NCI-H128 (cell line): Measurements from ENCODE around the gene AFG1L.
"Not testable (repeated sequence)": the region's sequence is repeated elsewhere in the genome, so short reads cannot be mapped to it uniquely, and the experiment has no call there.

Source experiments
- DNase-seq: peaks from one replicate; lab custom pipeline; 2025; ENCODE audit not compliant: unreplicated experiment; lab: John Stamatoyannopoulos, UW

The AFG1L gene

DNA sequence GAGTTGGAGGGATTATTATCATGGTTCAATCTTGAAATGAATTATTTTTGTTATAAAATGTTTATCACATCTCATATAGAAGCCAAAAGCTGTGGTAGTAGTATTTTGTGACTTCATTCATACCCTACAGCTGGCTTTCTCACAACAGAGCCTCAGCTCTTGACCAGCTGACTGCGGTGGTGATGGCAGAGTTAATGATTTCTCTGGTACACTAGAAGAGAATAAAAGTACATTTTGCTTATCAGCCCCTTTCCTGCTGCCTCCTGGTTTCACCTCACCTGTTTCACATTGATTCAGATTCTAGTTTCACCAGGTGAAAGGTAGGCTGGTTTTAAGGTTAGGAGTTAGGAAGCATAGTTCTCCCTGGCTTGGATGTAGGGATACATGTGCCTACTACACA lies 55.7 kb downstream of the AFG1L start:
- no peak for DNase-seq

DNA sequence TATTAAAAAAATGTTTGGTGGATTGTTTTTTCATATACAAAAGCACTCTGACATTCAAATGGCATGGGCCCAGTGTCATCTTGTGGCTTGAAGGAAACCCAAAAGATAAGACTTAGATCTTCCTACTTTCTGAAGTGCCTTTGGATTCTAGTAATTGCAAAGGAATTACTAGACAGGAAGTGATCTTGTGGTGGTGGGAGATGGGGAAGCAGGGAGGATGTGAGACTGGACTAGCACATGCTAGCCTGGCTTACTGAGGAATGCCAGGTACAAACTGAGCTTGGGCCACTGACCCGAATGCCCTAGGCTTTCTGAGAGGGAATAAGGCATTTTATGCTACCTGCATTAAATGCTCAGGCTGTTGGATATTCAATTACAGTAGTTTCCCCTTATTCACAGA lies 59.0 kb downstream of the AFG1L start:
- DNase-seq: no peak

DNA sequence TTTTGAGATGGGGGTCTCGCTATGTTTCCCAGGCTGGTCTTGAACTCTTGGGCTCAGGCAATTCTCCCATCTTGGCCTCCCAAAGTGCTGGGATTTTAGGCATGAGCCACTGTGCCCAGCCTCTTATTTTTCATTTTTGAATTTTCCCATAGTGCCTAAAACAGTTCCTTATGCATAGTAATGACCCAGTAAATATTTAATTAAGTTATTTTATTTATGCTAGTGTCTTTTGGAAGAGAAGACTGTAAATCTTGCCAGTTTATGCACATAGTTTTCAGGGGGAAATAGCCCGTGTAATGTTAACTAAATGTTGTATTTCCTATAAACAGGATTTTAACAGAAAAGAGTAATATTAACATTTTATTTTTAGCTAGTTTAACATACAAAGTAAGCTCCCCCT lies 60.3 kb downstream of the AFG1L start:
- no peak for DNase-seq

DNA sequence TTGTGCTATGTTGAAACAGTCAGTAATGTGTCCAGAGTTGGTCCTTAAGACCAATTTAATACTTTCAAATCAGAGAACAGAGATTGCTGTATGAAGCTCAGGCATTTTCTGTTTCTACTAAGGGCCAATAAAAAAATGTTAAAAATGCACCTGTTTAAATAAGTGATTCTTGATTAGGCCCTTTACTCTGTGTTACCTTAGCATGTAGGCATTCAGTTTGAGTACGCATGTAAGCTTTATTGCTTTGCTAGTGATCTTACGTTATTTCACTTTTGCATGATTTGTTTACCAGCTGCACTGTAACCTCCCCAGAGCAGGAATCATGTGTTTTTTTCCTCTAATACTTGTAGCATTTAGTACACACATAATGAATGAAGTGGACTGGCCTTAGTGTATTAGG lies 61.0 kb downstream of the AFG1L start:
- DNase-seq: no peak

DNA sequence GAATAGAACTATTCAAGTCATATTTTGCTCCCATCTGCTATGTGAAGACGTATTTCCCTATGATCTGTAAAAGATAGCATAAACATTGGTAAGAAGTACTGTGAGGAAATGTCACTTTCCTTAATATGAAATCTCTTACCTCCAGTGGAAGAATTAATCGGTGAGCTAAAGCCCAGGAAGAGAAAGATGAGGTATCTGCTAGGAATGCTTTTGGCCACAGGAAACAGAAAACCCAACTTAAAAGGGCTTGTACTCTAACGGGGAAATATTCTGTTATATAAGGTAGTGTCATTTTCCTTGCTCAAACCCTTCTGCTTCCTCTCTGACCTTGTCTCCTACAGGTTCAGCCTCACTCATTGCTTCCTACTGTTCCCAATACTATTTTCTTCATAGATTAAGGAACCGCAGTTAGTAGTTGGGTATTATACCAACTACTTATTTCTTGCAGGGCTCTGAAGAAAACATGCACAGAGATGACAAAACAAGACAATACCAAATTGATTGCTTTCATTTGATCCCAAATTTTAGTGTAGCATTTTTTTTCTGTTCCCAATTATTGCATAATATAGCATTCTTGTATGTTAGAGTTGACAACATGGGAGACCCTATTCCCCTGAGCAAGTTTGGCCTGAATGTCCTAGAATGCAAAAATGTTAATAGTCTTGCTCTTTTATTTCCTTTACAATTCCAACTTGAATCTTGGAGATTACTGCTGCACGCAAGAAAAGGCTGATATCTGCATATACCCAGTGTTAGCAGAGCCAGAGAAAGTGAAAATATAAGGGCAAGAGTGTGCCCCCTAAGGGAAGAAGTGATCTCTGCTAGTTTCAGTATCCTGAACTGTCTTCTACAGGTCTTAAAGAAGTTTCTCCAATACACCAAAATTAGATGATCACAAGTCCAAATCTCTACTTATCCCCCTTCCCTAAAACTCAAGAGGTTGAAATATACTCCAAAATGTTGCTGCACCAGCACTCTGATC lies 65.3 kb downstream of the AFG1L start:
- DNase-seq: no peak

DNA sequence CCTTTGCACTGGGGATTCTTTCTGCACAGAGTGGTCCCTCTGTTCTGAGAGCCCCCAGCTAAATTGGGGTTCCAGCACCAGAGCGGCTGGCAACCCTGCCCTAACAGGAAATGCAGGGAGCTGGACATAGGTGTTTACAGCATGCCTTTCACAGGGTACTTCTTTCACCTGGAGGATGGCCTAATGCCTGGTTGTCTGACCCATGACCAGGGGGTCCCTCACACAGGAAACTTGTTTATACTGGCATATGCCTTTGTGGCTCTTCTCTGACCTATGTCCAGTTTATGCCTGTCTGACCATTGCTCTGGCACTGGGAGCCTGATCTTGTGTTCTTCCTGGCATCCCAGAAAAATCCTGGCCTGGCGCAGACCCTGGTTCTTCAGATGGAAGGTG lies 66.1 kb downstream of the AFG1L start:
- DNase-seq: no peak

DNA sequence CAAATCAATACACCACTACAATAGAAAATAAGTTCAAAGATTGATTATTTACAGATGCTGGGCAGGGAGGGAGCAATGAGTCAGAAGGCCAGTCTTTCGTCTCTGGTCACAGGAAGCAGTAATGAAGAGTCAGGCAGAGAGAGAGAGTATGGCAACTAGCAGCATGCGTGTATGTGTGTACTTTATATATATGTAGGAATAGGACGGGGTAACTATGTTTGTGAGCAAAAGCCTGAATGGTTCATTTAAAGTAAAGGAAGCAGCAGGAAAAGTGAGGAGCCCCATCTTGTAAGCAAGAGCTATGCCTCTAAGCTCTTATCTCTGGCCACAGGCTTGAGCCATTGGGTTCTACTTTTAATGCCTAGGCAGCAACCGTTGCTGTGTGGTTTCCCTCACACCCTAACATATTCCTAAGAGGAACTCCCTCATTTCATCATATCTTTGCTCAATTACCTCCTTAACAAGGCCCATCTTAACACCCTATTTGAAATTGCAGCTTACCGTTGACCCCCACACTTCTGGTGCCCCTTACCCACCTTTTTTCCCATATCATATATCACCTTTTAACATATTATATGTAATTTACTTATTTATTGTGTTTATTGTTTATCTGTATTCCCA lies 66.6 kb downstream of the AFG1L start:
- no peak for DNase-seq

DNA sequence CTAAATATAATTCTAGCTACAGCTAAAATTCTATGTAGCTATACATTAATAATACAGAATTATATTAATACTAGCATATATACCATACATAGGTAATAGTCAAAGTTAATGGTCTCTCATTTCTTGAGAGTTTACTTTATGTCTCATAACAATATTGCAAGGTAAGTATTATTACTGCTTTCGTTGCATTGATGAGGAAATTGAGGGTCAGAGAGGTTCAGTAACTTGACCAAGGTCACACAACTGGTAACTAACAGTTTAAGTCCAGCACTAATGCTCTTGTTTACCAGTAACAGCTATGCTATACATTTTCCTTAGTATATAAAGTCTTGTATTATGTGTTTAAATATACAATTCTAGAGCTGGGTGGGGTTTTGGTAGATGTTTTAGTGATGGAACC lies 67.6 kb downstream of the AFG1L start:
- no peak for DNase-seq

DNA sequence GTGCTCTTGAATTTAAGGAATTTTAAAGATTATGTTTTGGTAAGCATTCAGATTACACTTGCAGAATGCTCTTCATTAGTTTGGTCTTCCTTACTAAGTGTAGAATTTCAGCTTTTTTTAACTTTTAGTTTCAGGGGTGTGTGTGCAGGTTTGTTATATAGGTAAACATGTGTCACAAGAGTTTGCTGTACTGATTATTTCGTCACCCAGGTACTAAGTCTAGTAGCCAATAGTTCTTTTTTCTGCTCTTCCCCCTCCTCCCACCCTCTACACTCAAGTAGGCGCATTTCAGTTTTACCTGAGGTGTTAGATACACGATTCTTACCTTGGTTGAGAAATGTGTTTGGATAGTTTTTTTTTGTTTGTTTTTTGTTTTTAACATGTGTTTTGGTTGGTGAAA lies 68.3 kb downstream of the AFG1L start:
- DNase-seq: no peak

DNA sequence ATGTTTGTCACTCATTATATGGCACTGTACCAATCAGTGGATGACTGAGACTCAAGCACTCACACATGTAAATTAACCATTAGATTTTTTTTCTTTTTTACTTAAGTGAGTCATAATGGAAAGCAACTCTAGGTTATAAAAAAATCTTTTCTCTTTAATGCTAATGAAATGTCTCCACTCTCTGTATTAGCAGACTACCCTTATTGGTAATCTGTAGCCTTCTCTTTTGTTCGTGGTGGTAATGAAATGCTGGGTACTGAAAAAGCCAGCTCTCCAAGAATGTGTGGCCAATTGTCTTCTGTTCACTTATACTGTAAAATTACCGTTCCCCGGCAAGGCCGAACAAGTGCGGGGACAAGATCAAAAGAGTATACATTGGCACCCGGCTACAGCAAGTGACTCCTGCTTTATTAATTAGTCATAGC lies 69.0 kb downstream of the AFG1L start:
- DNase-seq: no peak

DNA sequence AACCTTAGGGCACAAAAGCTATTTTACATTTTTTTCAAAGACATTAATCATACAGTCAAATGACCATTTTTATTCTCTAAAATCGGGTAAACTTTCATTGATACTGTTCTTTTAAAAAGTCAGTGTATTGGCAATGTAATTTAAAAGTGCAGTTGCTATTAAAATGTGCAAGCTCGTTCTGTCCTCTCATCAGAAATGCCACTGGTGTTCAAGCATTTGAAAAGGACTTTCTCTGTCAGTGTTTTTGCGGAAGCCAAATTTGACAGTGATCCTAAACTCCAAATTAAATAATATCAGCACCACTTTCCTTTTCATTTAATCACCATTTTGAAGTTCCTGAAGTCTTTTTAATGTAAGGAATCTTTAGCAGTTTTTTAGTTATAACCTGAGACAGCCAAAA lies 69.6 kb downstream of the AFG1L start:
- no peak for DNase-seq

DNA sequence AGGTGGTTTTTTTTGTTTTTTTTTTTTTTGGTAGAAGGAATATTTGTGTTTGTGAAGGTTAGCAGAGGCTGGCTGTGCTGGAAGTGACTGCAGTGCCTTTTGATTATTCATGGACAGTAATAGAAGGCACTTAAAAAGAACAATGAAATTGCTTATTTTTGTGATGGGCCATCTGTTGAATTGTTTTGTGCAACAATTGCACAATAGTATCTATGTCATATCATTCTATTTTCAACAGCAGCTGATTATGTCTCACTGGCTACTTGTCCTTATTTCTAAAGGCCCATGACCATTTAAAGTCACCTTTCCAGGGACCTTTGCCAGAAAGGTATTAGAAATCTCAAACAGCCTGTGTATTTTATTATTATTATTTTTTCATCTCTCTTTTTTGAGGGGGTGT lies 70.6 kb downstream of the AFG1L start:
- DNase-seq: no peak

DNA sequence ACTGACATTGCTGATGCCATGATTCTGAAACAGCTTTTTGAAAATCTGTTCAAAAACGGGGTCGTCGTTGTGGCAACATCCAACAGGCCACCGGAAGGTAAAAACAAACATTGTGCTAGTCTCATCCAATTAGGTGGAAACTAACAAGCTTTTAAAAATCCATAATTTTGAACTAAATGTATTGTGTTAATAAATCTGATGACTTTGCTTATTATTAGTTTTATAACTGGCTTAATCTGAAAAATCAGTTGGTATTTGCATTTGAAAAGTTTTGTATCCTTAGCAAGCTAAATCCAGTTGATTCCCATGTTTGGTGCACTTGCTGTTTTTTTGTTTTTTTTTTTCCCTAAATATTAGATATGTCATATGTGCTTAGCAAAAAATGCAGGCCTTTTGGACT lies 71.4 kb downstream of the AFG1L start:
- DNase-seq: no peak

DNA sequence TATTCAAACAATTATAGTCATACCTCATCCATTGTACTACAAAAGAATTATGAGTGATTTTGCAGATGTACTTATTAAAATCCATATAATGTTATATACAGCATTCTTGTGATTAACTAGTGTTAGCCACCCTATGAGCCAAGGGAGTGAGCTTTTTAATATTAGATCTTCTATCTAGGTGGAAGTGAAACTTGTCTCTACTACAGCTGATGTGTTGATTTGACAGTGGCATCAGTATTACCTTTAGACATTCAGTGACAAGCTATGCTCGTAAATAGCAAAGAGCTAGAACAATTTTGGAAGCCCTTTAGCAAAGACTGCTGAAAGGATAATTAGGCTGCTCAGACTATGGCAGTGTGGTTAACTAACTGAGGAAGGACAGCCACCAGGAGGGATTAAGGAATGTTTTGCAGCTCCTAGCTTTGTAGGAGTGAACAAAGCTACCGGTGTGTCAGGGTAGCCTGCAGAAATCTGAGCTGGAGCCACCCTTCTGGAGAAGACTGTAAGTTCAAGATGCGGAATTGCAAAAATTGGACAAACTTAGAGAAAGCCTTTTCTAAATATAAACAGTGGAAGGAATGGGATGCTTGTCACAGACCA lies 73.7 kb downstream of the AFG1L start:
- DNase-seq: no peak

DNA sequence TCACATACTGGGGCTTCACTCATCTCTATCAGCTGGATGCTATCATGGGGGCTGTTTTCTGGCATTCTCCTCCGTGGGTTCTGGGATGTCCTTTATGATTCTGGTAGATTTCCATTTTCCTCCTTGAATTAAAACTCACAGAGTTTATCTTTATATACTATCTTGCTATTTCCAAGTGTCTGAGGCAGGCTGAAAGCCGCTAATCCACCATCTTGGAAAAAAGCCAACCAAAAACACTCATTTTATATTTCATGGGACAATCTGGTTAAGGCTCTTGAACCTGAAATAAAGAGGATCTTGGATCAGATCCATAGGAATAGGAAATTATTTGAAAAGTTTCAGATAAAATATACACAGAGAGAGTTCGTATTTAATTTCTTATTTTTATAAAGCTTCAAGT lies 86.0 kb downstream of the AFG1L start:
- no peak for DNase-seq

DNA sequence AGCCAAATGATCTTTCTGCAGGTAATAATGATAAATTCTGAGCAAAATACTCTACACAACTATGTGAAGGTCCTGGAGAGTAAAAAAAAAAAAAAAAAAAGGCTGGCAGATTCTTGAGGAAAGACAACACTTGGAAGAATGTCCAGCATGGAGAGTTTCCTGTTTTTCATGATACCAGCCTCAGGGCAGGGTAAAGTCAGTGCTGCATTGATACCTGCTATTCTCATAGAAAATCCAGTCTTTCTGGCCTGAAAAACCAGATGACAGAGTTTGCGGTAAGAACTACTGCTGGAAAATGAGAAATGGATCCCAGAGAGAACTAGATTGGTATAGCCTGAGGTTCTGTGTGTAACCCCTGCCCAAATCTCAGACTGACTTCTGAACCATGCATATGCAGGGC lies 89.1 kb downstream of the AFG1L start:
- no peak for DNase-seq

DNA sequence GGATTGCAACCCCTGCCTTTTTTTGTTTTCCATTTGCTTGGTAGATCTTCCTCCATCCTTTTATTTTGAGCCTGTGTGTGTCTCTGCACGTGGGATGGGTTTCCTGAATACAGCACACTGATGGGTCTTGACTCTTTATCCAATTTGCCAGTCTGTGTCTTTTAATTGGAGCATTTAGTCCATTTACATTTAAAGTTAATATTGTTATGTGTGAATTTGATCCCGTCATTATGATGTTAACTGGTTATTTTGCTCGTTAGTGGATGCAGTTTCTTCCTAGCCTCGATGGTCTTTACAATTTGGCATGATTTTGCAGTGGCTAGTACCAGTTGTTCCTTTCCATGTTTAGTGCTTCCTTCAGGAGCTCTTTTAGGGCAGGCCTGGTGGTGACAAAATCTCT lies 94.3 kb downstream of the AFG1L start:
- not testable (repeated sequence) for DNase-seq

DNA sequence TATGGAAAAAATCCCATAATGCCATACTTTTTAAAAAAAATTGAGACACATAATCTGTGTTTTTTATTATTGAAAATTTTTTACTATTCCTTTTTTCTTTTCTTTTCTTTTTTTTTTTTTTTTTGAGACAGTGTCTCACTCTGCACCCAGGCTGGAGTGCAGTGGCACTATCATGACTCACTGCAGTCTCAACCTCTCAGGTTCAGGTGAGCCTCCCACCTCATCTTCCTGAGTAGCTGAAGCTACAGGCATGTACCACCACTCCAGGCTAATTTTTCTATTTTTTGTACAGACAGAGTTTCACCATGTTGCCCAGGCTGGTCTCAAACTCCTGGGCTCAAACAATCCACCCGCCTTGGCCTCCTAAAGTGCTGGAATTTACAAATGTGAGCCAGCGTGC lies 100.4 kb downstream of the AFG1L start:
- DNase-seq: no peak

DNA sequence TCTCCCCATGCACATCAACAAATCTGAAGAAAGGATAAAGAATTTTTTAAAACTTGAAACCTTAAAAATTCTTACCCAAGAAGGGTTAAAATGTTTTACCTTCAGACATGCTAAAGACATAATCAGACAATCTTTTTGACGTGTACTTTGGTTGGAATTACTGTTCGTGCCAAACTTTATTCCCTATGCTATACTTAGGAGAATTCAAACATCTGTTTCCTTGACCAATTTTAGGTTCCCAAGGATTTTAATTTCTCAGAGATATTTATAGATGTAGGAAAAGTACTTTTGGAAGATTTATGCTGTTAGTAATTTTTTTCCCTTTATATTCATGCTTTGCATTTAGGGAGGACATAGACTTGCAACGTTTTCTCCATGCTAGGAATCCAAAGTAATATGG lies 108.4 kb downstream of the AFG1L start:
- DNase-seq: no peak

DNA sequence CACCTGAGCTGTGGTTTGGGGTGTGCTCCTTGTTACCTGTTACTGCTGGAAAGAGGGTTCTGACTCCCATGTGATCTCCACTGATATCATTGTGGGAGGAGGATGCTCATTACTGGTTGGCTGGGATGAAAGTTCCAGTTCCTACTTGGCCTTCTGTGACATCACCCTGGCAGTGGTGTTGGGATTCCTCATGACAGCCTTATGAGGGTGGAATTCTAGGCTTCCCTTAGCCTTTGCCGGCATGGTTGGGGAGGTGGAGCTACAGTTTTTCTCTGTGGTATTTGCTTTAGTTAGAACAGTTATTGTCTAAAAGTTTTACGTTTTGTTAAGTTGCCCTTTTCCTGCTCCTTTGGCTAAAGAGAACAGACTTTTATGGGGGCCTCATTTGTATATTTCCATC lies 112.1 kb downstream of the AFG1L start:
- no peak for DNase-seq

DNA sequence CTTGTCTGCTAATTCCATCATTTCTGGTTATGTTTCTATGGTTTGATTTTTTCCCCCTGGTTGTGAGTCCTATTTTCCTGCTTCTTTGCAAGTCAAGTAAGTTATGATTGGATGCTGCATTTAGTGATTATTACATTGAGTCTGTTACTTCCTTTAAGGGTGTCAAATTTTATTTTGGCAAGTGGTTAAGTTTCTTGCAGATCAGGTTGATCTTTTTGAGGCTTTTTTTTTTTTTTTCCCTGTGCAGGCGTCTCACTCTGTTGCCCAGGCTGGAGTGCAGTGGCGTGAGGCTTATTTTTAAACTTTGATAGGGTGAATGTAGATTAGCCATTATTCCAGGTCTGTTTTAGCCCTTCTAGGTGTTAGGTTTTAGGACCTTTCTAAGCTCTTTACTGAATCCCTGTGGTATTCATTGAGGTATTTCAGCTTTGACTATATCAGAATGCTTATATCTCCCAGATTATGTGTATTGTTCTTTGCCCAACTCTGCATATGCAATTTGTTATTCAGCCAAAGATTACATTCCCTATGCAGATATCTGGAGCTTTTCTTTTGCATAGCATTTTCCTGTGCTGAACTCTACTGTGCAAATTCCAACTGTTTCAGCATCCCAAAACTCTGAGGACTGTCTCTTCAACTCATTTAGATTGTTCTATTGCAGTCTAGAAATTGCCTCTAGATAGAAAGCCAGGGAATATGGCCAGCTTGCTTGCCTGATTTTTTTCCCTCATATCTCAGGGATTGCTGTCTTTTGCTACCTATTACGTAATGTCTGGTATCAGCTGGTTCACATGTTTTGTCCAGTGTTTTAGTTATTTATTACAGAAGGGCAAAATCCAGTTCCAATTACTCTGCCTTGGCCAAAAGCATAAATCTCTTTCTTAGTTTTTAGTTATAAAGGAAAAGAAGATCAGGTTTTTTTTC lies 113.3 kb downstream of the AFG1L start:
- DNase-seq: no peak
